DND-41 (cell line): ENCODE results near the gene USP46.

Source experiments
- EZH2 ChIP-seq: IDR thresholded peaks from 3 replicates; pipeline ENCODE4 v1.6.1; 2012; ENCODE audit warnings: borderline replicate concordance, low read depth, mild to moderate bottlenecking, moderate library complexity, low read length, inconsistent platforms; ENCODE audit not compliant: severe bottlenecking
- TF ChIP-seq, protein P1 (sequence below): IDR thresholded peaks from 2 replicates; pipeline ENCODE4 v1.5.1; 2012; ENCODE audit warnings: borderline replicate concordance, low read length, moderate library complexity, mild to moderate bottlenecking; ENCODE audit not compliant: poor library complexity, severe bottlenecking; ENCODE audit errors: extremely low read depth

DNA sequence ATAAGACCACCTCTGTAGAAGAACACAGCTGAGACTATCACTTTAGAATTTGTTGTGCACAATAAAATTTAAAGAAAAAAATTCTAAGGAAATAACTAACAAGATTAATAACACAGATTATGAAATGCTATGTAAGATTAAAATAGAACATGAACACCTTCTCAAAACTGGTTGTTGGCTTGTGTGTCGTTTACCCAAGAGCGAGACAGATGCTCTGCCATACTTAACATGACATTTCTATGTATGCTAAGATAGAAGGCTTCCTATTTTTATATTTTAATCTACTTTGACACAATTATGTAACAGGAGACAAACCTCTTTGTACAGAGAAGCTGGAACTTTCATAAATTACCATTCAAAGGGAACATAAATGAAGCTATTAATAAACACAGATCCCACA, 30.1 kb downstream of the USP46 start:
- TF ChIP-seq EZH2 = no peak
- TF ChIP-seq, protein P1, sequence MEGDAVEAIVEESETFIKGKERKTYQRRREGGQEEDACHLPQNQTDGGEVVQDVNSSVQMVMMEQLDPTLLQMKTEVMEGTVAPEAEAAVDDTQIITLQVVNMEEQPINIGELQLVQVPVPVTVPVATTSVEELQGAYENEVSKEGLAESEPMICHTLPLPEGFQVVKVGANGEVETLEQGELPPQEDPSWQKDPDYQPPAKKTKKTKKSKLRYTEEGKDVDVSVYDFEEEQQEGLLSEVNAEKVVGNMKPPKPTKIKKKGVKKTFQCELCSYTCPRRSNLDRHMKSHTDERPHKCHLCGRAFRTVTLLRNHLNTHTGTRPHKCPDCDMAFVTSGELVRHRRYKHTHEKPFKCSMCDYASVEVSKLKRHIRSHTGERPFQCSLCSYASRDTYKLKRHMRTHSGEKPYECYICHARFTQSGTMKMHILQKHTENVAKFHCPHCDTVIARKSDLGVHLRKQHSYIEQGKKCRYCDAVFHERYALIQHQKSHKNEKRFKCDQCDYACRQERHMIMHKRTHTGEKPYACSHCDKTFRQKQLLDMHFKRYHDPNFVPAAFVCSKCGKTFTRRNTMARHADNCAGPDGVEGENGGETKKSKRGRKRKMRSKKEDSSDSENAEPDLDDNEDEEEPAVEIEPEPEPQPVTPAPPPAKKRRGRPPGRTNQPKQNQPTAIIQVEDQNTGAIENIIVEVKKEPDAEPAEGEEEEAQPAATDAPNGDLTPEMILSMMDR = no peak
